Fibroblast of pulmonary artery (primary cell): ENCODE results near the gene PNLIP.

ENCODE experiments used
- DNase-seq: peaks from one replicate; pipeline ENCODE4 v3.0.0-alpha.2; 2010; ENCODE audit warnings: low read depth
- H3K4me3 ChIP-seq: replicated peaks from 2 replicates; pipeline ENCODE4 v1.5.1; 2011; ENCODE audit warnings: low read depth, mild to moderate bottlenecking, control low read depth, low read length, moderate library complexity
- TF ChIP-seq, protein P1 (sequence below): IDR thresholded peaks from 2 replicates; pipeline ENCODE4 v1.5.1; 2011; ENCODE audit warnings: mild to moderate bottlenecking, control low read depth, low read length, inconsistent platforms; ENCODE audit errors: missing control alignments

The PNLIP gene

DNA sequence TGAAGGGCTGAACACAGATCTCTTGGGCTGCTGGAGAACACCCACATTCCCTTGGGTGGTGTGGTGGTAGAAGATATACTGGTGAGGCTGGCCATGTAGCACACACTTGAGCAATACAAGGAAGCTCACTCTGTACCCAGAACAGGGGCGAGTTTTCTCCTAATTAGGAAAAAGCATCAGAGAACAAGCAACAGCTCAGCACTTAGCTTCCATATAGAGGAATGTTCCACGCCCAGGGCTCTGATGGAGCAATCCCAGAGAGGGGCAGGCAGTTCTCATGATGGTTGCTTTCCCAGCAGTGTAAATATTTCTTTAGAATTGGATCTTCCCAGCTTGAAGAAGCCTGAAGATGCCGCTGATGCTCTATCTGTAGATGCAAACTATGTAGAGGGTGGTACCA lies 21.0 kb upstream of the PNLIP start:
- TF ChIP-seq, protein P1, sequence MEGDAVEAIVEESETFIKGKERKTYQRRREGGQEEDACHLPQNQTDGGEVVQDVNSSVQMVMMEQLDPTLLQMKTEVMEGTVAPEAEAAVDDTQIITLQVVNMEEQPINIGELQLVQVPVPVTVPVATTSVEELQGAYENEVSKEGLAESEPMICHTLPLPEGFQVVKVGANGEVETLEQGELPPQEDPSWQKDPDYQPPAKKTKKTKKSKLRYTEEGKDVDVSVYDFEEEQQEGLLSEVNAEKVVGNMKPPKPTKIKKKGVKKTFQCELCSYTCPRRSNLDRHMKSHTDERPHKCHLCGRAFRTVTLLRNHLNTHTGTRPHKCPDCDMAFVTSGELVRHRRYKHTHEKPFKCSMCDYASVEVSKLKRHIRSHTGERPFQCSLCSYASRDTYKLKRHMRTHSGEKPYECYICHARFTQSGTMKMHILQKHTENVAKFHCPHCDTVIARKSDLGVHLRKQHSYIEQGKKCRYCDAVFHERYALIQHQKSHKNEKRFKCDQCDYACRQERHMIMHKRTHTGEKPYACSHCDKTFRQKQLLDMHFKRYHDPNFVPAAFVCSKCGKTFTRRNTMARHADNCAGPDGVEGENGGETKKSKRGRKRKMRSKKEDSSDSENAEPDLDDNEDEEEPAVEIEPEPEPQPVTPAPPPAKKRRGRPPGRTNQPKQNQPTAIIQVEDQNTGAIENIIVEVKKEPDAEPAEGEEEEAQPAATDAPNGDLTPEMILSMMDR, result no peak
- no peak for DNase-seq
- no peak overlapping the region for H3K4me3 ChIP-seq

DNA sequence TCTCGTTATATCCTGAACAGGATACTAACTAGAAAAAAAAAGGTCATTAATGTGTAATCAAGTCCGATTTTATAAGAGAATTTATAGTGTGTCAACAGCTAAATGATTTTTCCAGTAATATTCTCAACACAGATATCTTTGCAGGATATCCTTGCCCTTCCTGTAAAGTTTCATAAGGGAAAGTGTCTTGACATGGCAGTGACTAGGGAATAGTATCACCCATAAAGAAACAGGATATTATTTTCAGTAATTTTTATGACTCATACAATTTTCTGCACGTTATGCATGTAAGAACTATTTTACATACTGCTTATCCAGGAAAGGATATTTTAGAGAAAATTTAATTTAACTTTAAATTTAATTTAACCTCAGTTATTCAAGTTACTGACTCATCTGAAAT lies 19.5 kb upstream of the PNLIP start:
- TF ChIP-seq, protein P1, result no peak
- no peak for DNase-seq
- no peak overlapping the region for H3K4me3 ChIP-seq

DNA sequence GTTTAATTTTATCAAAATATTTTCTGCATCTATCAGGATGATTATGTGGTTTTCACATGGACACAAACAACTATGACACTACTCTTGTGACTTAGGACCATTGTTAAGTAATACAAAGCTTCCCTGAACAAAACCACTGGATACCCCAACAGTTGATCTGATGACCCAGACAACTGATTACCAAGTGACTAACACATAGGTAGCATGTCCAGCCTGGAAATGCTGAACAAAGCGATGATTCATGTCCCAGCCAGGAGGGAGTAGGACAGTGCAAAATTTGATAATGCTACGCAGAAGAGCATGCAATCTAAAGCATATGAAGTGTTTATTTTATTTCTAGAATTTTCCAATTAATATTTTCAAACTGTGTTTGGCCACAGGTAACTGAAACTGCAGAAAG lies 8.9 kb upstream of the PNLIP start:
- H3K4me3 ChIP-seq, result no peak overlapping the region
- TF ChIP-seq, protein P1, result no peak
- no peak for DNase-seq

DNA sequence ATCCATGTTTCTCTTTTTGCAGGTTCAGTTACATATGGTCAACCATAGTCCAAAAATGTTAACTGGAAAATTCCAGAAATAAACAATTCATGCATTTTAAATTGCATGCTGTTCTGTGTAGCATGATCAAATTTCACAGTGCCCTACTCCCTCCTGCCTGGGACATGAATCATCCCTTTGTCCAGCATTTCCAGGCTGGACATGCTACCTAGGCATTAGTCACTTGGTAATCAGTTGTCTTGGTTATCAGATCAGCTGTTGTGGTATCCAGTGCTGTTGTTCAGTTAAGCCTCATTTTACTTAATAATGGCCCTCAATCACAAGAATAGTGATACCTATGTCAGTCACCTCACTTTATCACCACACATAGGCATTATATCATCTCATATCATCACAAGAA lies 7.3 kb upstream of the PNLIP start:
- DNase-seq, result no peak
- H3K4me3 ChIP-seq, result no peak overlapping the region
- TF ChIP-seq, protein P1, result no peak

DNA sequence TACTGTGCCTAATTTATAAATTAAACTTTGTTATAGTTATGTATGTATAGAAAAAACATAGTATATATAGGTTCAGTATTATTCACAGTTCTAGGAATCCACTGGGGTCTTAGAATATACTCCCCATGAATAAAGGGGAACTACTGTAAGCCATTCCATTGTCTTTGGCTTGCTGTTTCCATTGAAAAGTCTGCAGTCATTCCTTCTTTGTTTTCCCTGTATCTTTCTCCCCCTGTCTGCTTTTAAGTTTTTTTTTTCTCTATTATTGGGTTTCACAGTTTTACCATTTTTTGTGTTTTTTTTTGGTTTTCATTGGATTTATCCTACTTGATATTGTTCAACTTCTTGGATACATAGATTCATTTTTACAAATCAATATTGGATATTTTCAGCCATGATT lies 6.7 kb upstream of the PNLIP start:
- TF ChIP-seq, protein P1, result no peak
- H3K4me3 ChIP-seq, result no peak overlapping the region
- no peak for DNase-seq

DNA sequence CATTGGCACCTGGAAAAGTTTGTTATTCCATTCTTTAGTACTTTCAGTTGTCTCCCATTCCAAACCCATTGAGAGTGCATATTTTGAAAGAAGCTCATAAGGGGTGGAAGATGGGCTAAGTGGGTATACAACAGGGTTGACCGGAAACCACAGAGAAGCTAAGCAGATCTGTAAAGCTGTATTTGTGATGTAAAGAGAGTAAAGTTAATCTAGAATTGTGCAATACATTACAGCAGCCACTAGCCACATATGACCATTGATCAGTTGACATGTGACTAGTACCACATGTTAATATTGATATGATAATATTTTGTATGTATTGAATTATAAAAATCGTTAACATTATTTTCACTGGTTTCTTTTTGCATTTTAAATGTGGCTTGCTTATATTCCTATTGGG lies 4.9 kb upstream of the PNLIP start:
- no peak overlapping the region for H3K4me3 ChIP-seq
- TF ChIP-seq, protein P1, result no peak
- DNase-seq, result no peak

DNA sequence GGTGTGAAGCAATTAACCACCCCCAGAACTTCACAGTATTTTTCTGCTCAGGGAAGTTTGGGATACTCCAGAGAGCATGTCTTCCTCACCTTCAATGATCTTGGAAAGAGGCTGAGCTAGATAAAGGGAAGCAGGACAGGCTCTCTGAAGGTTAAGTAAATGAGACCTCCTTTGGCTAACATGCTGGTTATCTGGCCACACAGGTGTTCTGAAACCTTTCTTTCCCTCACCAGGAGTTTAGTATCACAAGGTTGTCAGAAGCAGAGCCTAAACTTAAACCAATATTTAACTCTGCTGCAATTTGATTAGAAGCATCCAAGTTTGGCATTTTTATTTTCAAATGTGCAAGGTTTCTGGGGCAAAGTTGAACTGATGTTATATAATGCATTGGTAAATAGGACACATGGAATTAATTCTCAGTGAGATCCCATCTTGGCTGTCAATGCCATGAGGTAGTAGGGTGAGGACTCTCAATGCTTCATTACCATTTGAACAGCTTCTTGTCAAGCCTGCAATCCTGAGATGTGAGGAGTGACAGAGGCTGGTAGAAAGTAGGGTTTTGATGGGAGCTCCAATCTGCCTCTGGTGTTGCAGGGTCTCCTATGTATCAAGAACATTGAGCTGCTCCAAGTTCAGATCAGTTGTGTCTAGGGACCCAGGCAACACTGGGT lies 3.6 kb upstream of the PNLIP start:
- no peak overlapping the region for H3K4me3 ChIP-seq
- TF ChIP-seq, protein P1, result no peak
- no peak for DNase-seq
